ENCODE data around the gene LRIT2. TPM values are rescaled to one million over a fixed set of nuclear protein-coding genes. Genes with fewer than 3 reads are reported as not detected.

The LRIT2 gene
- total RNA-seq, 1 experiment from 2014 or later, result not detected

DNA sequence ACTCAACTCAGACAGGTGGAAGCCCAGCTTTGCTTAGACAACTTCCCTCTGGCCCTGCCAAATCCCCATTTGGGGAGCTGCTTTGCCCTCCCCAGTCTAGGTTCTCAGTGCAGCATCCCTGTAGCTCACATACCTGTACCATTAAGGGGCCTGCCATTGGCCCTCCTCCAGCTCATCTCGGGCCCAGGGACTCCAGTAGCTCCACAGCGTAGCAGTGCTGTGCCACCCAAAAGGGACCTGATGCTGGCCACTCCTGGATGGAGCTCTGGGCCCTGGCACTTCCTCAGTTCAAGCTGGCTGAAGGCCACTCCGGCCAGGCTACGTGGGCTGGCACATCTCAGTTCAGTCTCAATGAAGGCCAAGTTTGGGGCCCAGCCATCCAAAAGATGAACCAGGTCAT lies 8.6 kb upstream of the LRIT2 start:
- no peak for TF ChIP-seq TCF7L2 (IDR thresholded peaks at IDR 0.05; ENCODE audit: low read depth, low read length)
- no peak for TF ChIP-seq POLR2AphosphoS5 (IDR thresholded peaks at IDR 0.05; ENCODE audit: low read depth, low read length)
- TF ChIP-seq SIN3A (IDR thresholded peaks at IDR 0.05; ENCODE audit: borderline replicate concordance, insufficient read depth, low read depth, low read length), result no peak
- TF ChIP-seq, protein P1, sequence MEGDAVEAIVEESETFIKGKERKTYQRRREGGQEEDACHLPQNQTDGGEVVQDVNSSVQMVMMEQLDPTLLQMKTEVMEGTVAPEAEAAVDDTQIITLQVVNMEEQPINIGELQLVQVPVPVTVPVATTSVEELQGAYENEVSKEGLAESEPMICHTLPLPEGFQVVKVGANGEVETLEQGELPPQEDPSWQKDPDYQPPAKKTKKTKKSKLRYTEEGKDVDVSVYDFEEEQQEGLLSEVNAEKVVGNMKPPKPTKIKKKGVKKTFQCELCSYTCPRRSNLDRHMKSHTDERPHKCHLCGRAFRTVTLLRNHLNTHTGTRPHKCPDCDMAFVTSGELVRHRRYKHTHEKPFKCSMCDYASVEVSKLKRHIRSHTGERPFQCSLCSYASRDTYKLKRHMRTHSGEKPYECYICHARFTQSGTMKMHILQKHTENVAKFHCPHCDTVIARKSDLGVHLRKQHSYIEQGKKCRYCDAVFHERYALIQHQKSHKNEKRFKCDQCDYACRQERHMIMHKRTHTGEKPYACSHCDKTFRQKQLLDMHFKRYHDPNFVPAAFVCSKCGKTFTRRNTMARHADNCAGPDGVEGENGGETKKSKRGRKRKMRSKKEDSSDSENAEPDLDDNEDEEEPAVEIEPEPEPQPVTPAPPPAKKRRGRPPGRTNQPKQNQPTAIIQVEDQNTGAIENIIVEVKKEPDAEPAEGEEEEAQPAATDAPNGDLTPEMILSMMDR (IDR thresholded peaks at IDR 0.05), result no peak
- TF ChIP-seq, protein P2, sequence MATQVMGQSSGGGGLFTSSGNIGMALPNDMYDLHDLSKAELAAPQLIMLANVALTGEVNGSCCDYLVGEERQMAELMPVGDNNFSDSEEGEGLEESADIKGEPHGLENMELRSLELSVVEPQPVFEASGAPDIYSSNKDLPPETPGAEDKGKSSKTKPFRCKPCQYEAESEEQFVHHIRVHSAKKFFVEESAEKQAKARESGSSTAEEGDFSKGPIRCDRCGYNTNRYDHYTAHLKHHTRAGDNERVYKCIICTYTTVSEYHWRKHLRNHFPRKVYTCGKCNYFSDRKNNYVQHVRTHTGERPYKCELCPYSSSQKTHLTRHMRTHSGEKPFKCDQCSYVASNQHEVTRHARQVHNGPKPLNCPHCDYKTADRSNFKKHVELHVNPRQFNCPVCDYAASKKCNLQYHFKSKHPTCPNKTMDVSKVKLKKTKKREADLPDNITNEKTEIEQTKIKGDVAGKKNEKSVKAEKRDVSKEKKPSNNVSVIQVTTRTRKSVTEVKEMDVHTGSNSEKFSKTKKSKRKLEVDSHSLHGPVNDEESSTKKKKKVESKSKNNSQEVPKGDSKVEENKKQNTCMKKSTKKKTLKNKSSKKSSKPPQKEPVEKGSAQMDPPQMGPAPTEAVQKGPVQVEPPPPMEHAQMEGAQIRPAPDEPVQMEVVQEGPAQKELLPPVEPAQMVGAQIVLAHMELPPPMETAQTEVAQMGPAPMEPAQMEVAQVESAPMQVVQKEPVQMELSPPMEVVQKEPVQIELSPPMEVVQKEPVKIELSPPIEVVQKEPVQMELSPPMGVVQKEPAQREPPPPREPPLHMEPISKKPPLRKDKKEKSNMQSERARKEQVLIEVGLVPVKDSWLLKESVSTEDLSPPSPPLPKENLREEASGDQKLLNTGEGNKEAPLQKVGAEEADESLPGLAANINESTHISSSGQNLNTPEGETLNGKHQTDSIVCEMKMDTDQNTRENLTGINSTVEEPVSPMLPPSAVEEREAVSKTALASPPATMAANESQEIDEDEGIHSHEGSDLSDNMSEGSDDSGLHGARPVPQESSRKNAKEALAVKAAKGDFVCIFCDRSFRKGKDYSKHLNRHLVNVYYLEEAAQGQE (IDR thresholded peaks at IDR 0.05; ENCODE audit: insufficient read depth in 1 of 2, low read depth in 2 of 2, low read length in 1 of 2), result no peak
- DNase-seq (ENCODE audit: low read depth, low spot score) (no peak), ATAC-seq (no peak)
- BruUV-seq (replicated peaks), result no TSS peak
- intact Hi-C loops (cut with micrococcal nuclease; ENCODE audit: unreplicated experiment) (no loop called here), in situ Hi-C loops (cut with HindIII; ENCODE audit: low pct_unique_long_range_greater_than_20kb, low sequenced_read_pairs) (no loop called here)
- ChIA-PET CTCF (interaction anchor here (0.6 kb wide), 1 partner anchor 23 kb away, joined by 3 read pairs; no protein-coding TSS in a partner anchor), POLR2A (interaction anchor here (0.6 kb wide), 1 partner anchor 232 kb away, joined by 5 read pairs; no protein-coding TSS in a partner anchor)
- Histone ChIP-seq H3K4me3 (ENCODE audit: low read depth in 2 of 2, low read length in 2 of 2) (no peak overlapping the region), H3K36me3 (ENCODE audit: control insufficient read depth, insufficient read depth, low read length) (no peaks in the 10 kb centered on the region), H3K27me3 (ENCODE audit: control insufficient read depth, insufficient read depth, low read length) (peaks cover 8% of the 10 kb centered on the region; the same call in 1 of the 2 replicates), H3K4me1 (ENCODE audit: control insufficient read depth, insufficient read depth, low read length) (no peaks in the 10 kb centered on the region), H3K27ac (ENCODE audit: low read length) (no peak overlapping the region), H3K9me3 (ENCODE audit: control insufficient read depth, insufficient read depth, low read depth, low read length) (no peaks in the 10 kb centered on the region)

DNA sequence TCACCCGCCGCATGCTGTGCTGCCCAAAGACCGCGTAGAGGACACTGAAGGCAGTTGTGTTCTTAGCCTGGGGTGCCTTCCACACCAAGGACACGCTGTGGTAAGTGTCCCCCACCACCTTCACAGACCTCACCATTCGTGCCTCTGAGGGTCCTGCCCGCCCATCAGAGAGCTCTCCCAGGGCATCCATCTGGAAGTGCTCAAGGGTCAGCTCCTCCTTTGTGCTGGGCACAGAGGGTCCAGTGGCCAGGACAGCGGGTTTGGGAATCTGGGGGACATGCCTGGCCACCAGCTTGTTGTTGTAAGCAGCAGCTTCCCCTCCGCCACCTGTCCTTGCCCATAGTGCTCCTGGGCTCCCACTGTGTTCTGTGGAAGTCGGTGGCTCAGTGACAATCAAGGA lies 7.0 kb upstream of the LRIT2 start:
- peaks cover 10% of the 10 kb centered on the region; the same call in 1 of the 2 replicates for H3K27me3 ChIP-seq (ENCODE audit: control insufficient read depth, insufficient read depth, low read length)

DNA sequence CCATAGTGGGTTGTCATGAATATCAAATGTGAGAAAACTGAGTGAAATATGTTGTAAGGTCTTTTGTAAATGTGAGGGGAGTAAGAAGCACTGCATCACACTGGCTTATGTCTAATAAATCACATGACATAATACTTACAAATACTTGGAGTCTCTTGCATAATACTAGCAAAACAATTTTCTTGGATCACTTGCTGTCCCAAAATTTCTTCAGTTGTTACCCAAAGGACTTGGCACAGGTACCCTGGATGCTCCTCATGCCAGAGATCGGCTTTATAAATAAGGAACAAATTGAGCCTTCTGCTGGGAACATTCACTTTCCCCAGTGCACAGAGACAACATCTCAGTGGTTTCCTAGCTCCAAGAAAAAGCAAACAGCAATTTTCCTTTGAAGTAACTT lies 5.0 kb upstream of the LRIT2 start:
- DNase-seq (ENCODE audit: low read depth, low spot score) (no peak), ATAC-seq (no peak)
- Histone ChIP-seq H3K27me3 (ENCODE audit: control insufficient read depth, insufficient read depth, low read length) (peaks cover 8% of the 10 kb centered on the region; the same call in 1 of the 2 replicates), H3K9me3 (ENCODE audit: control insufficient read depth, insufficient read depth, low read depth, low read length) (no peaks in the 10 kb centered on the region), H3K4me1 (ENCODE audit: control insufficient read depth, insufficient read depth, low read length) (no peaks in the 10 kb centered on the region), H3K36me3 (ENCODE audit: control insufficient read depth, insufficient read depth, low read length) (no peaks in the 10 kb centered on the region; the same call in 1 of the 2 replicates), H3K4me3 (ENCODE audit: low read depth in 2 of 2, low read length in 2 of 2) (no peak overlapping the region), H3K27ac (ENCODE audit: low read length) (no peak overlapping the region)
- ChIA-PET CTCF (no interaction called here), POLR2A (no interaction called here)
- TF ChIP-seq TCF7L2 (IDR thresholded peaks at IDR 0.05; ENCODE audit: low read depth, low read length), result no peak
- no peak for TF ChIP-seq SIN3A (IDR thresholded peaks at IDR 0.05; ENCODE audit: borderline replicate concordance, insufficient read depth, low read depth, low read length)
- no TSS peak for BruUV-seq (replicated peaks)
- intact Hi-C loops (cut with micrococcal nuclease; ENCODE audit: unreplicated experiment) (no loop called here), in situ Hi-C loops (cut with HindIII; ENCODE audit: low pct_unique_long_range_greater_than_20kb, low sequenced_read_pairs) (no loop called here)

More for the DNA sequence above, 7.0 kb upstream of the LRIT2 start:
- in situ Hi-C loops (cut with HindIII; ENCODE audit: low pct_unique_long_range_greater_than_20kb, low sequenced_read_pairs), result no loop called here
- no peak for DNase-seq (ENCODE audit: low read depth, low spot score)
- H3K36me3 ChIP-seq (ENCODE audit: control insufficient read depth, insufficient read depth, low read length), result no peaks in the 10 kb centered on the region
- H3K9me3 ChIP-seq (ENCODE audit: control insufficient read depth, insufficient read depth, low read depth, low read length), result no peaks in the 10 kb centered on the region
- 0 out of 2 replicates have a peak, but pooled peaks have one; percentile 26 for ATAC-seq
- BruUV-seq (replicated peaks), result no TSS peak
- H3K27ac ChIP-seq (ENCODE audit: low read length), result no peak overlapping the region
- CTCF ChIA-PET, result no interaction called here
- H3K4me3 ChIP-seq (ENCODE audit: low read depth in 2 of 2, low read length in 2 of 2), result no peak overlapping the region
- no peaks in the 10 kb centered on the region for H3K4me1 ChIP-seq (ENCODE audit: control insufficient read depth, insufficient read depth, low read length)
- no peak for TF ChIP-seq SIN3A (IDR thresholded peaks at IDR 0.05; ENCODE audit: borderline replicate concordance, insufficient read depth, low read depth, low read length)
- intact Hi-C loops (cut with micrococcal nuclease; ENCODE audit: unreplicated experiment), result no loop called here
- POLR2A ChIA-PET, result no interaction called here
